ENCODE measurements around the gene POC1B.

Gene POC1B

DNA sequence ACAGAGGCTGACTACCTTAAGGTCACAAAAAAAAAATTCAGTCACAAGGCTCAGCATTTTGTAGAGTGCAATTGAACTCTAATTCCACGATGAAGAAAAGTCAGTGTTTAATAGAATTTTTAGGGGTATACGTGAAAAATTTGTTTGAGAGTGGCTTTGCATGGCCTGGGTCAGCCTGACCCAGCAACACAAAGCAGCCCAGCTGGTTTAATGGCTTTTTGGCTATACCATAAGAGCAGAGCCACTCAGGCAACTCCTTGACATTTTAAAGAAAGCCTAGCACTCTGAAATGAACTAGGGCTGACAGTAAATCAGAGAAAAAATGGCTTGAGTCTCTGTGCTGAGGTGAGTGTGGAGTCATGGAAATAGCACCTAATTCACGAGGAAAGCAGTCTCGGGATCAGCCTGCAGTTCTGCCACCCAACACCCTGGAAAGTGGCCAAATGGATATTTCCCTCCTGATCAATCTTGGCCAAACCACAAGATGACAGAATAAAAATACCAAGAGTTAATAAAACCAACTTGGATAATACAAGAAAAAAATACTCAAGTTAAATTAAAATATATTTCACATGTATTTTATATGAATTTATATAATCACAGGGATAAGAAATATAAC lies 60.8 kb downstream of the POC1B start:
- DNase-seq (ENCODE audit: low read depth) = peak; percentile 41

DNA sequence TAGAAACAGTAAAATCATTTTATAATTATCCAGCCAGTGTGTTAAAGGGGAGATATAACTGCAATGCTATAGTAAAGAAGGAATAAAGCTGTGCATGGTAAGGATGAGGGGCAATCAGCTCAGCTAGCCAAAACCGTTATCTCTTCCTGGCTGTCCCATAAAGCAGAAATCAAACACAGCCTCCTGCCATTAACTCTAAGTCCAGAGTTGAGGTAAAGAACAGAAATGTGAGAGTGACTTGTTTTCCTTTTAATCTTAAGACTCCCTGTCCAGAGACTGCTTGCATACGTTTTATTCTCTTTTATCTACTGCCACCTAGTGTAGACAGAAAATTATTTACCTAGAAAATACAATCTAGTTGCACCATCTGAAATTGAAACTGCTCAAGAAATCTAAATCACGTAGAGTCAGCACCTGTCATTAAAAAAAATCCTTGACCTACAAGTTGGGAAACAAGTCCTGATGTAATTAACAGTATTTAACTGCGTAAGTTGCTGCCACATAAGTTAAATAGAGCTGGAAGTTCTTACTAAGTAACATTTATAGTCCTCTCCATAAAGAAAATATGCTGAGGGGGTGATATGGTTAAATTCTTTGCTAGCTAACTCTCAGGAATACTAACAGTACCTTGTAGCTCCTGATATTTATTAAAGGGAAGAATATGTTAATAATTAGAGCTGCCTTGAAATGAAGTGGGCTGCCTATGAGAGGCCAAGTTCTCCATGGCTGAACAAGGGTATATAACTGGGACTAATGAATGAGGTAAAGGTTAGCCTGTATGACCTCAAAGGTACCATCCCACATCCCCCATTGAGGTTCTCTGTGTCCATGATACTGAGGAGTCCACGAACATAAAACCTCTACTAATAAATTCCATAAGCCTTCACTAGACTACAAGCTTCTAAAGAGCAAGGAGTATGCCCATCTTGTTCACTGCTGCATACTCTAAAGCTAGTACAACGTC lies 63.9 kb downstream of the POC1B start:
- DNase-seq (ENCODE audit: low read depth) = peak; percentile 77

DNA sequence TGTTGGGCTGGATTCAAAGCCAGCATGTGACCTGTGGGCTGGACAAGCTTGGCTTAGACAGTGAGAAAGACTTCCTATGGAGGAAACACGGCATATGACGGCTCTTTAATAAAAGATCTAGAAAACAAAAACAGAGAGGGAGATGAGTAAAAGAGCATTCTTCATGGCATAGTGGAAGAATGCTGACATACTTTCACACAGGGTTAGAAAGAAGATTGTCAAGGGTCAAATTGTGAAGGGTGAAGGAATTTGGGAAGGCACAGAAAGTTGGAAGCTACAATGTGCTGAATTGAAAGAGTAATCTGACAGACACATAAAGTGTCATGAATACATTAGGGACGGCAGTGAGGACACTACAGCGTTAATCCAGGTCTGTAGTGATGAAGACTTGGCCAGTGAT lies 64.7 kb downstream of the POC1B start:
- peak; percentile 83 for DNase-seq (ENCODE audit: low read depth)

DNA sequence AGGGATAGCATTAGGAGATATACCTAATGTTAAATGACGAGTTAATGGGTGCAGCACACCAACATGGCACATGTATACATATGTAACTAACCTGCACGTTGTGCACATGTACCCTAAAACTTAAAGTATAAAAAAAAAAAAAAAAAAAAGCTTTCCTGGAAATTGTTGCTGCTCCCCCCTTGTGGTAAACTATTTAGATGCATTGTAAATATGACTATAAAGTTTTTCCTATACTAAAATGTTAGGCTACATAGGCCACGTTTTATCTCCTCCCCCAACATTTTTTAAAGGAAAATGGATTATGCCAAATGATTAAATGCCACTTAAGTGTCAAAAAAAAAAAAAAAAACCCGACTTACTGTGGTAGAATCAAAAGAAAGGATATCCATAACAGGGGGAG lies 66.6 kb downstream of the POC1B start:
- peak; percentile 20 for DNase-seq (ENCODE audit: low read depth)

DNA sequence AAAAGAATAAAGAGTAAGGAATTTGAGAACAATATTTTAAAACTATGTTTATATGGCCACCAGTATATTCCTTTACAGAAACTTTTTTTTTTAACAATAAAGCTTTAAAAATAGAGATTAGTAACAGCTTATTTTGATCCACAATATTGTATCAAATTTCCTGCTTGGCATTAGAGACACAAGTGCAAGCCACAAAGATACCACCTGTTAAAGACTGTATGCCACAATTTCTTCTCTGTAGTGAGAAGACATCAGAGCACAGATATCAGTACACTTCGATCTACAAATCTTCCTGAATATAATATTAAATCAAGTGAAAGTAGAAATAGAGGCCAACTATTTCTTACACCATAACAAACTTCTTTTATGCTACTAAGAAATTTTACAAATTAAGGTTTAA lies 69.3 kb downstream of the POC1B start:
- no peak for DNase-seq (ENCODE audit: low read depth)

DNA sequence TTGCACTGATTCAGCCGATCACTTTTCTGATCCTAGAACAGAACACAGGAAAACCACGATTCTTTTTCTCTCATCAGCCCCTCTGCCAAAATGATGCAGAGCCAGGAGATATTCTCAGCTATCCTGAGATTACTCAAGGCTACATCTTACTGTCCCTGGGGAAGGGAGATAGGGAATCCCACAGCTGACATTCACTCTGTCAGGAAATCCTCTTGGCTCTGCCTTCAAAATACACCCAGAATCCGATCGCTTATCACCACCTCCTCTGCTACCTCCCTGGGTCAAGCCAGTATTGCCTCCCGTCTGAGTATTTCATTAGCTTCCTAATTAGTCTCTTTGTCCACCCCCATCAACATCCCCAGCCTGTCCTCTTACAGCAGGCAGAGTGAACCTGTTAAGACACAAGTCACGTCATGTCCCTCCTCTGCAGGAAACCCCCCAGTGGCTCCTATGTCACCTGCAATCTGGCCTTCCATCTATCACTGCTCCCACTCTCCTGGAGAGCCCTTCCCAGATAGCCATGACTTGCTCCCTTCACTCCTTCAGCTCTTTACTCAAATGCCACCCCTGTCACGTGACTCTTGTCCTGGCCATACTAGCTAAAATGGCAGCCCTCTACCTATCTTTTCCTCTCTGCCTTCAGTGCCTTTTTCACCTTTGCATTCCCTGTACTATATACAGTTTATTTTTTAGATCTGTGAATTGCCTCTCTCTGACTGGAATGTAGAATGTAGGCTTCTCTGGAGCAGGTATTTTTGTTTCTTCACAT lies 71.6 kb downstream of the POC1B start:
- DNase-seq (ENCODE audit: low read depth) = peak; percentile 38

DNA sequence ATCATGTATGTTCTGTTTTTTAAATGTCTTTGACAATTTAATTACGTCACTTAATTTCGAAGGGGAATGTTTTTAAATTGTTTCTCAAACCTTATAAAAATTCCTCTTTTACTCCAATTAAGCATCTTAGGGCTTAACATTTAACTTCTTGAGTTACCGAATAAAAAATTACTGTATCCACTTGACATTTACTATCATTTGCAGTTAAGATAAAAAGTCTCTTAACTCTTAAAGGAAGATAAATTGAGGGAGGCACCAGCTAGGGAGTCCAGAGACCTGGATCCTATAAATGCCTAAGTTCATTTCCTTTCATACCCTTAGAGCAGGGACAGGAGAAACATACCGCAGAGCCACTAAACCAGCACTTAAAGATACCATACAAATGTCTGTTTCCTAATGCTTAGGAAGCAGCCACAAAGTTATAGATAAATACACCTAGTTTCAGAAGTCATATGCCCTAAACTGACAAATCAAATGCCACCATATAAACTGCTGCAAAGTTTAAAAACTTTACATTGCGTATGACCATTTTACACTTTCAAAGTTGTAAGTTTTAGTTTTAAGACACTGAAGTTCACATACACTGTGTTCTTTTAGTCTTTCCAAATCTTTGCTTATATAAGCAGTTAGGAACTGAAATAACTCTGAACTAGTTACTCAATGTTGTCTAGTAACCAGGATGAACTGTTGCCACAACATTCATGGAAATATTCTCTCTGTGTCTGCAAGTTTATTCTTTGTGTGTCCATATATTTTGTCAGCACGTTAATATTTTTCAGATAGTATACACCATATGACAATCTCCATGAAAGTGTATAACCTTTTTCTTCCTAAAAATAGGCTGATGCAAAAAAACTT lies 72.5 kb downstream of the POC1B start:
- DNase-seq (ENCODE audit: low read depth) = peak; percentile 83

DNA sequence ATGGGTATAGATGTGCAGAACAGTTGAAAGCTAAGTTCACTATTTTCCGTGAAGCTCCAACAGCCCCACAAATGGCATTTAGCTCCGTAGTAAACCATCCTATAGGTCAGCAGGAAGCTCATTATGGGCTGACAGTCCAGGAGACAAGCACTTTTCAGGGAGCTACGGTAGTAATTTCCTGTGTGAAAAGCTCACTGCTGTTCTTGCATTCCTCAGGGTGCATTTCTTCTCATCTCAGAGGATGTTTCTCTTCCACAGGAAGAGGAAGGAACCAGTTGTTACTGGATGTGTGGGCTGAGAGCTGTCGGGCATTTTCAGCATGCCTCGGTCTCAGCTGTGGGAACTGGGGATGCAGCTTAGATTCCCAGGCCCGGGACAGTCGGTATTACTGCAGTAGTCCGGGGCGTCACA lies 74.0 kb downstream of the POC1B start:
- peak; percentile 98 for DNase-seq (ENCODE audit: low read depth)

DNA sequence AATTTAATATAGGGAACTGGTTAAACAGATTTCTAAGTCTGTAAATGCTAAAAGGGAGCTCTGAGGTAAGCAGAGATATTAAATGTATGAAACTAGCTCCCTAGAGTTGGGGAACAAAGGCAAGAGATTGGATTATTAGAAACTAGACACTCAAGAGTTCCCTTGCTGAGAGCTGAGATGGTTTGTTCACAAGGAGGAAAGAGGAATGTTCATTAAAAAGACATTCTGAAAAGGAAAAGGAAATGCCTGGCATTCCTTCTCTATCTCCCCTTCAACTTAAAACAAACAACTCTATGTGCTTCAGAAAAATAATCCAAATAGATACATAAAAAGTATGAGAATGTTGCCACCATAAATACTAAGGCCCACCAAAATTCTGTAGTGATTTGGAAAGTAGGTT lies 74.9 kb downstream of the POC1B start:
- DNase-seq (ENCODE audit: low read depth) = peak; percentile 93

DNA sequence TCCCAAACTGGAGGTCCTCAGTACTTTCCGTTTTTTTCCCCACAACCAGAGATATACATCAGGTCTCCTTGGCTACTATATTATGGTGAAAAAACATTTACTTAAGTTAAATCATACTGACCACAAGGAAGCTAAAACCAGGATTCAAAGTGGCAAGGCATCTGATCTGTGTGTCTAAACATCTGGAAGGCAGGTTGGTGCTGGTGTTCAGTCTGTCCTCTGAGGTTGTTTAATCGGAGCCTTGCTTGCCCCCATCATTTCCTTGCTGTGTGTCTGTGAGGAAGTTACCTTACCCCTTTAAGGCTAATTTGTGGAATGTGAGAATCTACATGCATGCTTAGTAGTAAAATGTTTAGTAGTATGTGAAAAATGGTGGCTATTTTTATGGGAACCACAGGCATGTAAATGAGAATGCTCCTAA lies 76.9 kb downstream of the POC1B start:
- peak; percentile 93 for DNase-seq (ENCODE audit: low read depth)

DNA sequence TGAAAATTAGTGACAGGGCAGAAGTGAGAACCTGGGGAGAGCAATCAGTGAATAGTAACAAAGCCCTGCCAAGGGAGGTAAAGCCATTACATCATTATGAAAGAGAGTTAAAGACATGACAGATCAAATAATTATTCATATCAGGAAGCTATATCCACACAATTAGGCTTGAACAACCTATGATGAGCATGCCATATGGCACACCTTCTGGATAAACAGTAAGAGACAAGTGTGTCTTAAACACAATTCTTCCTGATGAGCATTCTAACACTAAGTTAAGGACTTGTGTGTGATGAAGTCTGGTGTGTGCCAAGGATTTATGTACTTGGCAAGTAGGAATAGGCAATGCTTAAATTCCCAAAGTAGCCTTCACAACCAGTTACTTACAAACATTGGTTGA lies 77.3 kb downstream of the POC1B start:
- no peak for DNase-seq (ENCODE audit: low read depth)

DNA sequence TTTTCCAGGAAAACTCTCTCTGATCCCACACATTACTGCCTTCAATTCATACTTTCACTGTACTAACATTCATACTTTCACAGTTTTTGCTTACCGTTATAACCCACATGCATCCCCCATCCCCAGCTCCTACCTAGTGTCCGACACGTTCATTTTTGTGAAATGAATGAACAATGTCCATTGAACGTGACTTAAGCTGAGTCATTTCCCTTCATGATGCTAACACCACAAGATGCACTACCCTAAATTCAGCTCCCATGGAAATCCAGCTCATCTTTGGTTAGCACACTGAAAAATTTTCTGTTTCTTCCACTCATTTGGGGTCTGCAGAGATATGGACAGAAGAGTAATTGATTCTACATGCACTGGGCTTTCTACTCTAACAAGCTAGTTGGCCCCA lies 85.9 kb downstream of the POC1B start:
- peak; percentile 77 for DNase-seq (ENCODE audit: low read depth)

DNA sequence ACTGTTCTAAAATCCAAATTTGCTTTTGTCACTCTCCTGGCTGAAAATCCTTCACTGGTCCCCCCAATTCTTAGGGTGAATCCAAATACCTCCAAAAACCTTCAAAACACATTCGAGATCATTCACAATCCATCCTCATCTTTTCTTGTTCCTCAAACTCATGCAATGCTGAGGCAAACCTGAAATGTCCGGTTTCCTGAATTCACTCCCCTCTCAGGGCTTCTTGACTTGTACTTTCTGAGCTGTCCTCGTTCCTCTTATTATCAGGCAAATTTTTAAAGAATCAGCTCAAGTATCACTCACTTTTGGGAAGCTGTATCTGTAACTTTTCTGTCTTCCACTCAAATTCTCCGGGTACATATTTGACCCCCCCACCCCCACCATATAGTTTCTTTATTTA lies 88.6 kb downstream of the POC1B start:
- no peak for DNase-seq (ENCODE audit: low read depth)

DNA sequence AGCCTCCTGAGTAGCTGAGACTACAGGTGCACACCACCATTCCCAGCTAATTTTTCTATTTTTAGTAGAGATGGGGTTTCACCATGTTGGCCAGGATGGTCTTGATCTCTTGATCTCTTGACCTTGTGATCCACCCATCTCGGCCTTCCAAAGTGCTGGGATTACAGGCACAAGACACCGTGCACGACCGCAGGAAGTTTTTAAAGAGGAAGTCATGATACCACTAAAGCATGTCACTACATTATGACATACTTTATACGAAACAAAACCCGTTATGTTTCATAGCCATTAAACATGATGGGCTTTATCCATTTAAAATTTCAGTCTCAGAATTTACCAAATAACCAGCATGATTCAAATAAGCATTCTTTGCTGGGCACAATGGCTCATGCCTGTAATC lies 89.8 kb downstream of the POC1B start:
- no peak for DNase-seq (ENCODE audit: low read depth)

DNA sequence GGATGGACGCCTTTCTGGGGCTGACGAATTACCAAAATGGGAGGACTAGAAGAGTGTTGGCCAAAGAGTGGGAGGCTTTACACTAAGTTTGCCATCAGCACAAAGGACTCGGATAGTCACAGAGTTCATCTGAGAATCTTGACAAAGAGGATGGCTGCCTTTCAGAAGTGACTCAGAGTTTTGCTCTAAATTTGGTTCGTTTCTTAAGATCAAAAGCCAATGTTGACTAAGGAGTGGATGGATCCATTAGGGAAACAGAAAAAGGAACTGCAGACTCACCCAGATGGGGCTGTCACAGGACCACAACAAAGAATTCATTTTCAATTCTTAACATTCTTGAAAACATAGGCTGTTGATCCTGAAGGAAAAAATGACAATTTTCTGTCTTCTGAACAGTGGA lies 92.2 kb downstream of the POC1B start:
- DNase-seq (ENCODE audit: low read depth) = peak; percentile 61

DNA sequence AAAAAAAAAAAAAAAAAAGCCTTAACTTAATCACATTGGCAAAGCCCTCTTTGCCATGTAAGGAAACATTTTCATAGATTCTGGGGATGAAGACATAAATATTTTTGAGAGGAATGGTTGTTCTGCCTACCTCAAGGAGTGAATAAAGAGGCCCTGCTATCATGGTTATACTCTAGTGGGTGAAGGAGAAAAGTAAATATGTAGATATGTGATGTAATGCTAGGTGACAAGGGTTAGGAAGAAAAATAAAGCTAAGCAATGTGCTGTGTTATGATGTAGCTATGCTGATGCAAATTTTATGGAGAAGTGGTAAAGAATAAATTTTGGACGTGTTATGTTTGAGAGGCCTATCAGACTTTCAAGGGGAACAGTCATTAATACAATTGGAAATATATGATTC lies 93.5 kb downstream of the POC1B start:
- DNase-seq (ENCODE audit: low read depth) = no peak

DNA sequence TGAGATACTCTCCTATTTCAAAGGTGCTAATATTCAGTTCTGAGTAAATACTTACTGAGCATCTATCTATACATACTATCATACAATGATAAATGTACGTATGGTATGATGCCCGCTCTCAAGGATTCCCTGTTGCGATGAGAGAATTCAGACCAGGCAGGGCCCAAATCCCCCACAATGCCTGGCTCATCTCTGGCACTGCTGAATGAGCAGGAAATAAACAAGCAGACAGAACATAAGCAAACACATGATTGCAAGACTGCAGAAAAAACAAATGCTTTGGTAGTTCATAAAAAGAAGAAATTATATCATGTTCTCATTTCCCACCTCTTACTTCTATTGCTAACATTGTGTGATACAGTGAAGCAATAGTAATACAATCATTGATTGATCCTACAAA lies 96.3 kb downstream of the POC1B start:
- no peak for DNase-seq (ENCODE audit: low read depth)

DNA sequence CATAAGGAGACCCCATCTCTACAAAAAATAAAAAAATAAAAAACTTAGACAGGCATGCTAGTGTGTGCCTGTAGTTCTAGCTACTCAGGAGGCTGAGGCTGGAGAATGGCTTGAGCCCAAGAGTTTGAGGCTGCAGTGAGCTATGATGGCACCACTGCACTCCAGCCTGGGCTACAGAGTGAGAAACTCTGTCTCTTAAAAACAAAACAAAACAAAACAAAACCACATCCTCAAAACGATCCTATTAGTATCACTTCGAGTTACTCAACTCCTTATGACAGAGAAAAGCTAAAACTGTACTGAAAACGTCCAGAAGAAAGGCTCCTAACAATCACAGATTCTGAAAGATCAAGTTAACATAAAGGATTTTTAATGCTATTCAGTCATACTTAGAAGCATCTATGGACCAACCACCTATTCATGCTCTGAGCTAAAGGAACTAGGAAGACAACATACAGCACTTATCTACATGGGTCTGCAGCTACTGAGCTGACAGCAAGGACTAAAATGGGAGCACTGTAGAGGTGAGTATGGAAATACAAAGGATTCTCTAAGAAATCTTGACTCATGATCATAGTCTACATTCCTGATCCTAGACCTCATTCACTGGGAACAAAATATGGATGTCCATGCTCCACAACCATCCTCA lies 98.2 kb downstream of the POC1B start:
- peak; percentile 61 for DNase-seq (ENCODE audit: low read depth)

DNA sequence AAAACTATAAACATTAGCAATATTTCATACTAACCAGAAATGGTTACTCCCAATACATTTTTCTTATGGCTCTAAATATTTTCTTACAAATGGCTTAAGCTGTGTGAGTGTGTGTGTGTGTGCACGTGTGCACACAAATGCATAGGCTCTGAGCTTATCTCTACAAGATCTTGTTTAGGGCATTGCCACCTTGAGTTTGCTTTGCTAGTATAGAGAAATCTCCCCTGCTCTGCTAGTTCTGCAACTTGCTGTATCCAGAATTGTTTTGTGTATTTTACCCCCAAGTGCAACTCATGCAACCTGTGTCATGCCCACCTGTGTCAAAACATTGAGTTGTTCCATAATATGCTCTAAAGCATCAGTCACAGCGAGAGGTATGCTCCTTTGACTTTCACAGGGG lies 101.0 kb downstream of the POC1B start:
- no peak for DNase-seq (ENCODE audit: low read depth)

DNA sequence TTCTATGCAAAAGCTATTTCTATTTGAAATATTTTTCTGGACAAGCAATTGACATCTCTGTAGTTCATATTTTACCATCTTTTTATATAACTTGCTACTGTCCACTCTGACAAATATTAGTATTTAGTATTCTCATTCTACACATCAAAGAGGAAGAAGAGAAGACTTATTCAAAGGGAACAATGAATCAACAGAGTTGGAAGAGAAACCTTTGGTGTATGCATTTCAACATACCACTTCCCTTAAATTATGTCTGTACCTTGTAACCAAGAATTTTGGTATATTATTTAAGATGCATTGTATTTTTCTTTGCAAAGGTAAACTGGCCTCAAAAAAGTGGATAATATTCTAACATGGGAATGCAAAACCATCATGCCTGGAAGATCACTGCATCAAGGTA lies 101.5 kb downstream of the POC1B start:
- DNase-seq (ENCODE audit: low read depth) = no peak

Data from EH (cell line).